ENCODE measurements around the gene LTO1. TPM values are rescaled to one million over a fixed set of nuclear protein-coding genes. Genes with fewer than 3 reads are reported as not detected.

LTO1 gene
- total RNA-seq, 2 donors from 2014 or later: 23.2 to 32.2 TPM

GRCh38 chr11:69695581-69695980 lies 20.4 kb upstream of the LTO1 start:
- Mint-ChIP-seq H3K9me3 (peaks cover 5% of the 10 kb centered on the region), H3K27ac (no peak overlapping the region), H3K27me3 (ENCODE audit: insufficient read depth) (no peaks in the 10 kb centered on the region), H3K36me3 (ENCODE audit: low read depth) (no peaks in the 10 kb centered on the region), H3K4me3 (no peak overlapping the region), H3K4me1 (peaks cover 6% of the 10 kb centered on the region)
- H3K27me3 ChIP-seq (ENCODE audit: control insufficient read depth, insufficient read depth, low read length, poor library complexity, severe bottlenecking): no peaks in the 10 kb centered on the region
- no peaks in the 10 kb centered on the region for H3K9me3 ChIP-seq (ENCODE audit: control insufficient read depth, low read length)
- no peak for DNase-seq
- no peaks in the 10 kb centered on the region for H3K36me3 ChIP-seq (ENCODE audit: control insufficient read depth, insufficient read depth, low read length)
- H3K9ac ChIP-seq (ENCODE audit: extremely low read depth, low read length, poor library complexity, severe bottlenecking): no peak overlapping the region
- peaks cover 4% of the 10 kb centered on the region for H3K4me1 ChIP-seq (ENCODE audit: control insufficient read depth, insufficient read depth, low read length)
- no peak overlapping the region for H3K4me3 ChIP-seq (ENCODE audit: low read length)
- H3K27ac ChIP-seq (ENCODE audit: low read depth, low read length): no peak overlapping the region
- TF ChIP-seq CTCF (conservative IDR thresholded peaks at IDR 0.05): no peak
- WGBS, 2 experiments (ENCODE audit: insufficient coverage in 1 of 2, insufficient read length in 1 of 2): 87 to 90% methylated on average over 2 to 7 of the region's 7 CpGs

- Mint-ChIP-seq H3K4me3 (no peak overlapping the region), H3K4me1 (peaks cover 5% of the 10 kb centered on the region), H3K27me3 (ENCODE audit: insufficient read depth) (no peaks in the 10 kb centered on the region), H3K36me3 (ENCODE audit: low read depth) (no peaks in the 10 kb centered on the region), H3K27ac (no peak overlapping the region), H3K9me3 (peaks cover 5% of the 10 kb centered on the region)
- H3K27me3 ChIP-seq (ENCODE audit: control insufficient read depth, insufficient read depth, low read length, poor library complexity, severe bottlenecking): no peaks in the 10 kb centered on the region
- no peaks in the 10 kb centered on the region for H3K36me3 ChIP-seq (ENCODE audit: control insufficient read depth, insufficient read depth, low read length)
- H3K4me1 ChIP-seq (ENCODE audit: control insufficient read depth, insufficient read depth, low read length): no peaks in the 10 kb centered on the region
- no peaks in the 10 kb centered on the region for H3K9me3 ChIP-seq (ENCODE audit: control insufficient read depth, low read length)
- no peak overlapping the region for H3K27ac ChIP-seq (ENCODE audit: low read depth, low read length)
- no peak overlapping the region for H3K9ac ChIP-seq (ENCODE audit: extremely low read depth, low read length, poor library complexity, severe bottlenecking)
- 92 to 95% methylated on average over 10 of the region's 10 CpGs for WGBS, 2 experiments (ENCODE audit: insufficient coverage in 1 of 2, insufficient read length in 1 of 2)
- no peak overlapping the region for H3K4me3 ChIP-seq (ENCODE audit: low read length)
- no peak for TF ChIP-seq CTCF (conservative IDR thresholded peaks at IDR 0.05)
- DNase-seq: no peak
Measured at GRCh38 chr11:69694781-69695180, 19.6 kb upstream of the LTO1 start.

- Mint-ChIP-seq H3K27ac (no peak overlapping the region), H3K36me3 (ENCODE audit: low read depth) (no peaks in the 10 kb centered on the region), H3K27me3 (ENCODE audit: insufficient read depth) (no peaks in the 10 kb centered on the region), H3K4me3 (no peak overlapping the region), H3K4me1 (peaks cover 5% of the 10 kb centered on the region), H3K9me3 (peaks cover 5% of the 10 kb centered on the region)
- H3K27me3 ChIP-seq (ENCODE audit: control insufficient read depth, insufficient read depth, low read length, poor library complexity, severe bottlenecking): no peaks in the 10 kb centered on the region
- H3K9ac ChIP-seq (ENCODE audit: extremely low read depth, low read length, poor library complexity, severe bottlenecking): no peak overlapping the region
- H3K27ac ChIP-seq (ENCODE audit: low read depth, low read length): no peak overlapping the region
- H3K36me3 ChIP-seq (ENCODE audit: control insufficient read depth, insufficient read depth, low read length): no peaks in the 10 kb centered on the region
- H3K4me1 ChIP-seq (ENCODE audit: control insufficient read depth, insufficient read depth, low read length): no peaks in the 10 kb centered on the region
- no peak for DNase-seq
- no peak overlapping the region for H3K4me3 ChIP-seq (ENCODE audit: low read length)
- no peak for TF ChIP-seq CTCF (conservative IDR thresholded peaks at IDR 0.05)
- H3K9me3 ChIP-seq (ENCODE audit: control insufficient read depth, low read length): no peaks in the 10 kb centered on the region
Measured at GRCh38 chr11:69692422-69692821, 17.3 kb upstream of the LTO1 start.
